ENCODE results near the gene CPD. TPM values are rescaled to one million over a fixed set of nuclear protein-coding genes. Genes with fewer than 3 reads are reported as not detected.
A peak's percentile ranks its signal among the peaks of the same experiment; 100 is the strongest.
"Not testable (repeated sequence)": the region's sequence is repeated elsewhere in the genome, so short reads cannot be mapped to it uniquely, and the experiment has no call there.

Gene CPD
- 10 to 100 TPM; 81.5 to 92.2 (median 85.5) TPM for polyA plus RNA-seq (ENCODE audit: insufficient read length in 4 of 4)

- peak; percentile 85 to 94 (median 92) for DNase-seq (ENCODE audit: low read depth in 4 of 4, low spot score in 2 of 4)
These were observed at the start of gene CPD for GRCh38 chr17:30378825-30379302. TSS of gene CPD (plus strand) at chr17:30378927. CDS start at chr17:30378981, 54 bp downstream.

GRCh38 chr17:30332057-30332542, 46.6 kb upstream of the CPD start:
- no peak for DNase-seq (ENCODE audit: low read depth in 4 of 4, low spot score in 2 of 4)

- no peak for DNase-seq (ENCODE audit: low read depth in 4 of 4, low spot score in 2 of 4)
These were observed 45.0 kb upstream of the CPD start, which contains the start of gene TMIGD1 for GRCh38 chr17:30333503-30334360. TSS of gene TMIGD1 (minus strand) at chr17:30334057. CDS start at chr17:30332133, 1,924 bp downstream.

GRCh38 chr17:30334421-30334820, 44.3 kb upstream of the CPD start:
- DNase-seq (ENCODE audit: low read depth in 4 of 4, low spot score in 2 of 4): no peak

- no peak for DNase-seq (ENCODE audit: low read depth in 4 of 4, low spot score in 2 of 4)
These were observed 42.2 kb upstream of the CPD start for GRCh38 chr17:30336369-30337171.

- no peak for DNase-seq (ENCODE audit: low read depth in 4 of 4, low spot score in 2 of 4)
These were observed 41.2 kb upstream of the CPD start for GRCh38 chr17:30337393-30337999.

- DNase-seq (ENCODE audit: low read depth in 4 of 4, low spot score in 2 of 4): no peak
These were observed 39.6 kb upstream of the CPD start for GRCh38 chr17:30339086-30339485.

GRCh38 chr17:30340801-30341356, 37.8 kb upstream of the CPD start:
- DNase-seq (ENCODE audit: low read depth in 4 of 4, low spot score in 2 of 4): no peak

GRCh38 chr17:30341703-30342249, 37.0 kb upstream of the CPD start:
- no peak for DNase-seq (ENCODE audit: low read depth in 4 of 4, low spot score in 2 of 4)

GRCh38 chr17:30343244-30343643, 35.5 kb upstream of the CPD start:
- DNase-seq (ENCODE audit: low read depth in 4 of 4, low spot score in 2 of 4): not testable (repeated sequence)

GRCh38 chr17:30343796-30344195, 34.9 kb upstream of the CPD start:
- no peak for DNase-seq (ENCODE audit: low read depth in 4 of 4, low spot score in 2 of 4)

GRCh38 chr17:30344283-30345088, 34.2 kb upstream of the CPD start:
- no peak for DNase-seq (ENCODE audit: low read depth in 4 of 4, low spot score in 2 of 4)

- DNase-seq (ENCODE audit: low read depth in 4 of 4, low spot score in 2 of 4): no peak
These were observed 33.7 kb upstream of the CPD start for GRCh38 chr17:30345089-30345433.

- no peak for DNase-seq (ENCODE audit: low read depth in 4 of 4, low spot score in 2 of 4)
These were observed 33.1 kb upstream of the CPD start for GRCh38 chr17:30345527-30346075.

GRCh38 chr17:30346221-30346795, 32.4 kb upstream of the CPD start:
- DNase-seq (ENCODE audit: low read depth in 4 of 4, low spot score in 2 of 4): no peak

- no peak for DNase-seq (ENCODE audit: low read depth in 4 of 4, low spot score in 2 of 4)
These were observed 31.2 kb upstream of the CPD start for GRCh38 chr17:30347488-30347887.

- no peak for DNase-seq (ENCODE audit: low read depth in 4 of 4, low spot score in 2 of 4)
These were observed 29.5 kb upstream of the CPD start for GRCh38 chr17:30349252-30349651.

GRCh38 chr17:30351263-30351662, 27.5 kb upstream of the CPD start:
- DNase-seq (ENCODE audit: low read depth in 4 of 4, low spot score in 2 of 4): not testable (repeated sequence)

GRCh38 chr17:30351735-30352134, 27.0 kb upstream of the CPD start:
- no peak for DNase-seq (ENCODE audit: low read depth in 4 of 4, low spot score in 2 of 4)
